DLD1 (cell line): Measurements from ENCODE around the gene HECW1.

Source experiments
- in situ Hi-C: cut with HindIII; loops from 2 replicates; pipeline ENCODE4 v1.10.0; 2017; ENCODE audit warnings: low sequenced_read_pairs

HECW1 gene

GRCh38 chr7:43405948-43406347 lies 293.5 kb downstream of the HECW1 start:
- in situ Hi-C loops, result no loop called here

GRCh38 chr7:43406961-43407360 lies 294.5 kb downstream of the HECW1 start:
- in situ Hi-C loops, result no loop called here

DNA sequence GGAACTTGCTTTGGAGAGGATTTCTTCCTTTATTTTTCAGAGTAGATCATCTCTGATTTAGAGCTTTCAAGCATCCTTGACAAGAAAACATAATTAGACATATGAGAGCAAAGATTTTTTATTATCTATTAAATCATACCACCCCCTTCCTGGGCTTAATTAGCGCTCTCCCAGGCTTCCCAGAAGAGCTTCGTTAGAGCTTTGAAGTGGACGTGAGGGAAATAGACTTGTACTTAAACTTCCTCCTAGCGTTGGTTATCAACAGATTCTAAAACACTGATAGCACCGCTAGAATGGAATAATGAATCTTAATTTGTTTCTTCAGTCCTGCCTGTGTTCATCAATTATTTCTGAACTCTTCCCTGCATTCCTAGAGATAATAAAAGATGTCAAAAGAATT lies 296.5 kb downstream of the HECW1 start:
- in situ Hi-C loops, result no loop called here

- in situ Hi-C loops, result no loop called here
Measured at GRCh38 chr7:43417455-43417854, 305.0 kb downstream of the HECW1 start.

DNA sequence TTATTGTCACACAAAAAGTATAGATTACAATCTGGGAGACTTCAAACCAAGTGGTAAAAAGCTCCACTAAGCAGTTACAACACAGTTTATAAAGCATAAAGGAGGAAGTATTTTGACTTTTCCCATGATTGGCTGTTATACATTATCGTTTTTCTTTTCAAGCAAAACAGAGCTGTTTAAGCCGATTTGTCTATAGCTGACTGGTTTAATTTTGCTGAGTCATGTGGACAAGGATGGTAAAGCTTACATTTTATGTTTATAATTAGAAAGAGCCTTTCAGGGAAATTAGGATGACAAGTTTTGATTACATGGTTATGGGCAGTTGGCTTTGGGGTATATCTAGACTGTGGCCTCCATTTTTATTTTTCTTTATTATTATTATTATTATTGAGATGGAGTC lies 318.0 kb downstream of the HECW1 start:
- in situ Hi-C loops, result no loop called here

- in situ Hi-C loops, result no loop called here
Measured at GRCh38 chr7:43431020-43431595, 318.7 kb downstream of the HECW1 start.

- in situ Hi-C loops, result no loop called here
Measured at GRCh38 chr7:43433639-43434038, 321.2 kb downstream of the HECW1 start.

DNA sequence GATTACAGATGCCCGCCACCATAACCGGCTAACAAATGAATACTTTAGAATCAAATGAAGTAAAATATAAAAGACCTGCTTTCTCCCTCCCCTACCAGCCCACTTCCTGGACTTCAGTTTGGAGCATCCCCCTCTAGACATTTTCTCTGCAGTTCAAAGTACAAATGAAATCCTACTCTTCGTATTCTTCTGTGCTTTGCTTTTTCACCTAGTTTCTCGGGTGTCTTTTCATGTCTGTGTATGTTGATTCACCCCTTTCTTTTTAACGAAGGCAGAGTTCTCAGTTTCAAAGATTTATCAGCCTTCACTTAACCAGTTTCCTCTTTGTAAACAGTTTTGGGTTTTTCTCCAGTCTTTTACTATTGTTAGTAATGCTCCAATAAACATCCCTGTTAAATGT lies 324.6 kb downstream of the HECW1 start:
- in situ Hi-C loops, result no loop called here

DNA sequence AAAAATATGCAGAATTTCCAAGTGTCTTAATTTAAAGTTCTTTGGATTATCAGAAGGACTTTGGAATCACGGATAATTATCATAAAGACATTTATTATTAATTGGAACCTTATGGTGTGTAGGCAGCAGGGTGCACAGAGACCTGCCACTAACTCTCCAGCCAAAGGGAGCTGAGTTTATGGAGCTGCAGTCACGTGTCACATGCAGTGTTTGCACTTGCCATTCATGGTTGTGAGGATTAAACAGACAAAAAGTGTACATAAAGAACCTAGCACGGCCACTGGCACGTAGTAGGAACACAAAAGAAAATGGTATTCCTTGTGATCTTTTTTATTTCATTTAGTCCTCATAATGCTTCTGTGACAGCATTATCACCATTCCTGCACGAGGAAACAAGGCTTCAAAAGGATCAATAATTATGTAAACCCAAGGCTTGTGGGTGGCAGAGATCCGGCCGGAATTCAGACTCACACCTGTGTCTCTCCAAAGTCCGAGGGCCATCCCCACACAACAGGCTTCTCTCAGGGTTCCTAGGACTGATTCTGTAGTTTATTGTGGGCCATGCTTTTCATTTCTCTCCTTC lies 326.5 kb downstream of the HECW1 start:
- in situ Hi-C loops, result no loop called here

GRCh38 chr7:43439631-43440401 lies 327.4 kb downstream of the HECW1 start:
- in situ Hi-C loops, result no loop called here

- in situ Hi-C loops, result no loop called here
Measured at GRCh38 chr7:43441231-43442130, 329.0 kb downstream of the HECW1 start.

- in situ Hi-C loops, result no loop called here
Measured at GRCh38 chr7:43443381-43443780, 330.9 kb downstream of the HECW1 start.

DNA sequence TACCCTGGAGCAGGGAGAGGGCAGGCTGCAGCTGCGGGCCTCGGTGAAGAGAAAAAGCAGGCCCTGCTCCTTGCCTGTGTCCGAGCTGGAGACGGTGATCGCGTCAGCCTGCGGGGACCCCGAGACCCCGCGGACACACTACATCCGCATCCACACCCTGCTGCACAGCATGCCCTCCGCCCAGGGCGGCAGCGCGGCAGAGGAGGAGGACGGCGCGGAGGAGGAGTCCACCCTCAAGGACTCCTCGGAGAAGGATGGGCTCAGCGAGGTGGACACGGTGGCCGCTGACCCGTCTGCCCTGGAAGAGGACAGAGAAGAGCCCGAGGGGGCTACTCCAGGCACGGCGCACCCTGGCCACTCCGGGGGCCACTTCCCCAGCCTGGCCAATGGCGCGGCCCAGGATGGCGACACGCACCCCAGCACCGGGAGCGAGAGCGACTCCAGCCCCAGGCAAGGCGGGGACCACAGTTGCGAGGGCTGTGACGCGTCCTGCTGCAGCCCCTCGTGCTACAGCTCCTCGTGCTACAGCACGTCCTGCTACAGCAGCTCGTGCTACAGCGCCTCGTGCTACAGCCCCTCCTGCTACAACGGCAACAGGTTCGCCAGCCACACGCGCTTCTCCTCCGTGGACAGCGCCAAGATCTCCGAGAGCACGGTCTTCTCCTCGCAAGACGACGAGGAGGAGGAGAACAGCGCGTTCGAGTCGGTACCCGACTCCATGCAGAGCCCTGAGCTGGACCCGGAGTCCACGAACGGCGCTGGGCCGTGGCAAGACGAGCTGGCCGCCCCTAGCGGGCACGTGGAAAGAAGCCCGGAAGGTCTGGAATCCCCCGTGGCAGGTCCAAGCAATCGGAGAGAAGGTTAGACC lies 332.5 kb downstream of the HECW1 start:
- in situ Hi-C loops, result no loop called here

GRCh38 chr7:43449577-43449976 lies 337.1 kb downstream of the HECW1 start:
- in situ Hi-C loops, result no loop called here

GRCh38 chr7:43450894-43451293 lies 338.4 kb downstream of the HECW1 start:
- in situ Hi-C loops, result no loop called here

GRCh38 chr7:43454936-43455518 lies 342.6 kb downstream of the HECW1 start:
- in situ Hi-C loops, result no loop called here

- in situ Hi-C loops, result no loop called here
Measured at GRCh38 chr7:43456200-43456599, 343.8 kb downstream of the HECW1 start.

DNA sequence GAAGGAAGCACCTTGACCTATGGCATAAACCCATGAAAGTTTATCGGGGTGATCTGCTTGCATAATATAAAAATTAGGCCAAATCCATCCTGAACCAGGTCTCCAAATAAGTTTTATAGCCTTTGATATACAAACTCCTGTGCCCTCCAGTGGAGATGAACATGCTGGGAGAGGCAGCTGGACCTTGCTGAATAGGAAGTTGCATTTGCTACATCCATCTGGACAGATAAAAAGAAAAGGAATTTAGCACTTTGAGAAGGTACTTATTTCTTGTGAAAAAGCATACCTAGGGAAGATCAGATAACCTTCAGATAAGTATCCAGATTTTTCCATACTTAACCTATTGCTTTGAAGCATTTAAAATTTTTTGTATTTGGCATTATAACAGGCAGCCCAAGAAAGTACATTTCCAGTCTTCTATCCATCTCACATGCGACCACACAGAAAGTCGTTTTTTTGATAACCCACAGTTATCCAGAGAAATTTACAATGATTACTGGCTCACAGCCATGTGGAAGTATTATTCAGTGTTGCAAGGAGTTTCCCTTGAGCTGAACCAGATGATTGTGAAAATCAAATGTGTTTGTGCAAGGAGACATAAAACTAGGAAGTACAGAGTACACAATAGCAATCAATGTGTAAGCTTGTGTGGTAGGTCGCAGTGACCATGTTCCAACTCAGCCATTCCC lies 346.0 kb downstream of the HECW1 start:
- in situ Hi-C loops, result no loop called here

- in situ Hi-C loops, result no loop called here
Measured at GRCh38 chr7:43459019-43459337, 346.5 kb downstream of the HECW1 start.
